Endothelial cell of umbilical vein (primary cell): Measurements from ENCODE around the gene USP12.

ENCODE experiments used
- CTCF ChIP-seq, 2 donors: IDR thresholded peaks; 1 replicate in 1 of 2; 2 replicates in 1 of 2; pipeline ENCODE4 v1.5.1; 2011; ENCODE audit warnings: low read length in 2 of 2, mild to moderate bottlenecking in 2 of 2, moderate library complexity in 2 of 2, control low read depth in 1 of 2, inconsistent platforms in 1 of 2, low read depth in 1 of 2; ENCODE audit not compliant: insufficient read depth in 1 of 2; ENCODE audit errors: extremely low read depth in 1 of 2
- MAX ChIP-seq: IDR thresholded peaks from 2 replicates; pipeline ENCODE4 v1.6.1; 2011; ENCODE audit not compliant: insufficient read depth, insufficient read length

GRCh38 chr13:27219611-27220010 lies 48.0 kb upstream of the USP12 start:
- TF ChIP-seq MAX (no peak), CTCF (IDR thresholded peaks at IDR 0.05; ENCODE audit: extremely low read depth in 1 of 2, insufficient read depth in 1 of 2, low read depth in 1 of 2, low read length in 2 of 2) (no peak)
